HG02981 (cell line): ENCODE measurements around the gene ASPDH.
"Not testable (repeated sequence)": the region's sequence is repeated elsewhere in the genome, so short reads cannot be mapped to it uniquely, and the experiment has no call there.

ENCODE experiments used
- ATAC-seq: cut with Tn5 transposase; IDR thresholded peaks from one replicate; pipeline ENCODE4 v1.9.1; 2021; ENCODE audit warnings: mild to moderate bottlenecking, moderate library complexity; ENCODE audit not compliant: unreplicated experiment

The ASPDH gene

GRCh38 chr19:50480281-50481111 lies 33.2 kb downstream of the ASPDH start:
- ATAC-seq, result no peak

GRCh38 chr19:50479761-50480251 lies 33.9 kb downstream of the ASPDH start:
- no peak for ATAC-seq

GRCh38 chr19:50478901-50479715 lies 34.6 kb downstream of the ASPDH start:
- ATAC-seq, result no peak

GRCh38 chr19:50477751-50478515 lies 35.8 kb downstream of the ASPDH start:
- ATAC-seq, result no peak

GRCh38 chr19:50476907-50477238 lies 36.8 kb downstream of the ASPDH start:
- no peak for ATAC-seq

- ATAC-seq, result peak; percentile 78
Observed at GRCh38 chr19:50476224-50476906, 37.3 kb downstream of the ASPDH start, which contains the start of the genes EMC10 and GARIN5A. EMC10 (plus strand) TSS chr19:50476507; CDS start chr19:50476545, 38 bp downstream. GARIN5A (minus strand) TSS chr19:50476848; CDS start chr19:50476388, 460 bp downstream.

GRCh38 chr19:50475736-50476223 lies 37.9 kb downstream of the ASPDH start:
- ATAC-seq, result no peak

- no peak for ATAC-seq
Observed at GRCh38 chr19:50475101-50475568, 38.6 kb downstream of the ASPDH start.

GRCh38 chr19:50473336-50473735 lies 40.4 kb downstream of the ASPDH start:
- not testable (repeated sequence) for ATAC-seq

- no peak for ATAC-seq
Observed at GRCh38 chr19:50468818-50469217, 44.9 kb downstream of the ASPDH start.

GRCh38 chr19:50467566-50467965 lies 46.1 kb downstream of the ASPDH start:
- ATAC-seq, result no peak

- ATAC-seq, result no peak
Observed at GRCh38 chr19:50466706-50467039, 47.0 kb downstream of the ASPDH start.

- ATAC-seq, result no peak
Observed at GRCh38 chr19:50465986-50466705, 47.6 kb downstream of the ASPDH start.

GRCh38 chr19:50465000-50465399 lies 48.7 kb downstream of the ASPDH start:
- no peak for ATAC-seq

GRCh38 chr19:50464348-50464747 lies 49.4 kb downstream of the ASPDH start:
- ATAC-seq, result no peak

- no peak for ATAC-seq
Observed at GRCh38 chr19:50462970-50463369, 50.7 kb downstream of the ASPDH start.
